ENCODE results near the gene HOXB8.

DNA sequence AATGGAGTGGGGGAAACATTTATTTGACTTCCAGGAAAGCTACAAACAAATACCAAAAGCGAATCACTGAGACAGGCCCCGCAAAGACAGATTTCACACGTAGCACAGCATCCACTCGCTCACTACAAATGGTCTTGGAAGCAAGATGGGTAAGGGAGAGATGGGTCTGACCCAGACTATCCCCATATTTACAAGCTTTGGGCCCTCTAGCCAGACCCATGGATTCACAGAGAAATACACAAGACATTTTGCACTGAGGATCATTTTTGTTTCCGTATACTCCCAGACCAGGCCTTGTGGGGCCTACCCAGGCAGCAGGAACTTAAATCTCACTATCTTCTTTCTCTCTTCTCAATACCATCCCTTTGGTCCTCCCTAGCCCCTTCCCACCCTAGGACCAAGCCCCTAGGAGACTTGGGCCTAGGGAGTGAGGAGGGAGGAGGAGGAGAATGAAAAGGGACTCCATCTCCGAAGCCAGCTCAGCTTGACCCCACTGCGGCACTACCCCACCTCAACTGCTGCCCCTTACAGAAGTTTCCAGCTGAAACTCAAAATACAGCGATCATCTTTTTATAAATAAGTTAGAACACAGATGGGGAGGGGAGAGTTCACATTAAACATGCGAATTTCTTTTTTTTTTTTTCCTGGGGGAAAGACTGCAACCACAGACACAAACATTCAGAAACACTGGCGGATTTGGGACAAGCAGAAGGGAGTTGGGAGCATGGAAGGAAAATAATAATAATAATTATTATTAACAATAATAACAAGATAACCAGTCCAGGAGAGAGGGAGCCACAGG, 23.6 kb downstream of the HOXB8 start:
- TF ChIP-seq EZH2phosphoT487 (IDR thresholded peaks at IDR 0.05; ENCODE audit: low read depth): no peak
- TF ChIP-seq, protein P1, sequence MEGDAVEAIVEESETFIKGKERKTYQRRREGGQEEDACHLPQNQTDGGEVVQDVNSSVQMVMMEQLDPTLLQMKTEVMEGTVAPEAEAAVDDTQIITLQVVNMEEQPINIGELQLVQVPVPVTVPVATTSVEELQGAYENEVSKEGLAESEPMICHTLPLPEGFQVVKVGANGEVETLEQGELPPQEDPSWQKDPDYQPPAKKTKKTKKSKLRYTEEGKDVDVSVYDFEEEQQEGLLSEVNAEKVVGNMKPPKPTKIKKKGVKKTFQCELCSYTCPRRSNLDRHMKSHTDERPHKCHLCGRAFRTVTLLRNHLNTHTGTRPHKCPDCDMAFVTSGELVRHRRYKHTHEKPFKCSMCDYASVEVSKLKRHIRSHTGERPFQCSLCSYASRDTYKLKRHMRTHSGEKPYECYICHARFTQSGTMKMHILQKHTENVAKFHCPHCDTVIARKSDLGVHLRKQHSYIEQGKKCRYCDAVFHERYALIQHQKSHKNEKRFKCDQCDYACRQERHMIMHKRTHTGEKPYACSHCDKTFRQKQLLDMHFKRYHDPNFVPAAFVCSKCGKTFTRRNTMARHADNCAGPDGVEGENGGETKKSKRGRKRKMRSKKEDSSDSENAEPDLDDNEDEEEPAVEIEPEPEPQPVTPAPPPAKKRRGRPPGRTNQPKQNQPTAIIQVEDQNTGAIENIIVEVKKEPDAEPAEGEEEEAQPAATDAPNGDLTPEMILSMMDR (IDR thresholded peaks at IDR 0.05; ENCODE audit: low read depth, low read length): no peak

All from OCI-LY3 (cell line).